ENCODE results near the gene SNAPC4. TPM values are rescaled to one million over a fixed set of nuclear protein-coding genes. Genes with fewer than 3 reads are reported as not detected.

The SNAPC4 gene
- total and polyA plus RNA-seq, 2 of the 8 experiments (the other 6 are each of a cell fraction or from before 2014, with no cell fraction given): 6.9 to 18.1 TPM

- Histone ChIP-seq H3K56ac (replicated peaks; ENCODE audit: insufficient read length, low read depth, low read length) (no peak overlapping the region), H3K4me1 (replicated peaks in 1 of 4; ENCODE audit: control insufficient read depth in 3 of 4, insufficient read depth in 4 of 4, low read length in 3 of 4) (no peaks in the 10 kb centered on the region), H3K4me2 (ENCODE audit: insufficient read depth in 1 of 2, low read depth in 2 of 2, low read length in 2 of 2) (no peak overlapping the region), H2AK5ac (ENCODE audit: low read depth, low read length) (no peak overlapping the region), H2BK5ac (ENCODE audit: low read depth, low read length) (no peak overlapping the region), H3K9ac (replicated peaks in 1 of 4; ENCODE audit: extremely low read depth in 1 of 4, low read depth in 3 of 4, low read length in 3 of 4) (no peak overlapping the region), H2BK120ac (replicated peaks; ENCODE audit: low read depth, low read length) (no peak overlapping the region), H3K23me2 (ENCODE audit: low read depth, low read length) (no peaks in the 10 kb centered on the region), H3K79me1 (ENCODE audit: low read depth, low read length) (peaks cover 2% of the 10 kb centered on the region; the same call in 1 of the 2 replicates), H4K20me1 (replicated peaks in 1 of 2; ENCODE audit: control insufficient read depth in 1 of 2, insufficient read depth in 2 of 2, low read length in 2 of 2) (peaks cover 5 to 12% of the 10 kb centered on the region in 2 experiments), H3K14ac (ENCODE audit: insufficient read length) (no peak overlapping the region), H3K79me2 (ENCODE audit: control insufficient read depth in 1 of 2, insufficient read depth in 2 of 2, low read length in 2 of 2) (peaks cover 0 to 6% of the 10 kb centered on the region in 2 experiments; a peak in 1 of 4 replicates), H3K27me3 (replicated peaks in 1 of 4; ENCODE audit: control insufficient read depth in 3 of 4, extremely low read depth in 1 of 4, insufficient read depth in 3 of 4, low read length in 3 of 4) (no peaks in the 10 kb centered on the region), H2BK12ac (ENCODE audit: low read depth, low read length) (no peak overlapping the region), H3K4ac (replicated peaks; ENCODE audit: insufficient read length, low read depth, low read length) (no peak overlapping the region), H2BK20ac (ENCODE audit: low read length) (no peak overlapping the region), H3K36me3 (ENCODE audit: control insufficient read depth in 2 of 4, insufficient read depth in 4 of 4, low read length in 3 of 4) (peaks cover 39 to 84% (median 68%) of the 10 kb centered on the region in 4 experiments), H3K4me3 (ENCODE audit: extremely low read depth in 1 of 4, insufficient read depth in 2 of 4, low read depth in 3 of 4, low read length in 4 of 4) (no peak overlapping the region), H2AFZ (ENCODE audit: low read length) (no peak overlapping the region), H4K8ac (ENCODE audit: extremely low read depth, insufficient read depth, low read length) (no peak overlapping the region; the same call in 1 of the 2 replicates), H3K18ac (ENCODE audit: extremely low read depth, low read length) (no peak overlapping the region), H3K23ac (ENCODE audit: insufficient read length) (no peak overlapping the region), H3K27ac (ENCODE audit: low read depth, low read length) (no peak overlapping the region), H4K91ac (replicated peaks; ENCODE audit: insufficient read length, low read length) (no peak overlapping the region), H4K5ac (ENCODE audit: insufficient read length, low read depth, low read length) (no peak overlapping the region), H3K9me3 (ENCODE audit: insufficient read depth in 2 of 2, low read depth in 1 of 2, low read length in 1 of 2) (no peaks in the 10 kb centered on the region), H2BK15ac (ENCODE audit: low read length) (no peak overlapping the region)
- no peak for DNase-seq (ENCODE audit: low read depth in 1 of 2, low spot score in 2 of 2)
- CTCF ChIA-PET (ENCODE audit: partially characterized antibody): interaction anchor here (0.9 to 2.3 kb wide), 6 partner anchors 11 to 92 kb away, joined by 3 to 11 read pairs (median 3); partner anchors contain the start of gene DNLZ
- WGBS, 2 experiments (ENCODE audit: extremely low coverage in 1 of 2, insufficient coverage in 1 of 2, insufficient read length in 1 of 2, insufficient replicate concordance in 2 of 2, low coverage in 1 of 2, low lambda C conversion rate in 2 of 2, missing lambda C conversion rate in 1 of 2): 90% methylated on average over 18 of the region's 21 CpGs; no CpG with 5 or more reads in 1 of the 2 experiments
- FAIRE-seq: no peak
- POLR2A ChIA-PET (ENCODE audit: partially characterized antibody): interaction anchor here (0.8 to 14.6 kb wide), 14 partner anchors 5 to 82 kb away, joined by 3 to 139 read pairs (median 6); partner anchors contain the start of gene SNAPC4
- no peak for TF ChIP-seq HDAC6 (IDR thresholded peaks at IDR 0.05; ENCODE audit: low read depth, low read length)
- TF ChIP-seq TEAD4 (IDR thresholded peaks at IDR 0.05; ENCODE audit: low read depth, low read length): no peak
- TF ChIP-seq SIN3A (conservative IDR thresholded peaks at IDR 0.05 in 1 of 2, IDR thresholded peaks at IDR 0.05 in 1 of 2; ENCODE audit: low read depth in 1 of 2, low read length in 2 of 2): no peak
- TF ChIP-seq POLR2AphosphoS5 (IDR thresholded peaks at IDR 0.05; ENCODE audit: low read depth, low read length): no peak
- no peak for TF ChIP-seq GABPA (IDR thresholded peaks at IDR 0.05; ENCODE audit: borderline replicate concordance, insufficient read depth, low read length)
- no peak for TF ChIP-seq MAFK (IDR thresholded peaks at IDR 0.05; ENCODE audit: low read depth, low read length)
- TF ChIP-seq KDM4A (IDR thresholded peaks at IDR 0.05; ENCODE audit: low read depth, low read length, severe bottlenecking): no peak
- TF ChIP-seq NANOG (IDR thresholded peaks at IDR 0.05; ENCODE audit: insufficient read depth, low read depth, low read length, poor library complexity, severe bottlenecking): no peak
- TF ChIP-seq HDAC2 (IDR thresholded peaks at IDR 0.05; ENCODE audit: borderline replicate concordance in 1 of 2, low read depth in 2 of 2, low read length in 2 of 2): no peak
- TF ChIP-seq RFX5 (IDR thresholded peaks at IDR 0.05; ENCODE audit: borderline replicate concordance, low read depth, low read length): no peak
Observed at GRCh38 chr9:136392538-136393449, 7.2 kb downstream of the SNAPC4 start.
